CD4-positive, alpha-beta T cell treated with Interleukin-12 subunit alpha and Interleukin-12 subunit beta, for 1 hour (primary cell): Measurements from ENCODE around the gene CCM2.
"Not testable (repeated sequence)": the region's sequence is repeated elsewhere in the genome, so short reads cannot be mapped to it uniquely, and the experiment has no call there.

Experiments used
- DNase-seq: peaks from one replicate; pipeline ENCODE4 v3.0.0-alpha.2; 2020

CCM2 gene

DNA sequence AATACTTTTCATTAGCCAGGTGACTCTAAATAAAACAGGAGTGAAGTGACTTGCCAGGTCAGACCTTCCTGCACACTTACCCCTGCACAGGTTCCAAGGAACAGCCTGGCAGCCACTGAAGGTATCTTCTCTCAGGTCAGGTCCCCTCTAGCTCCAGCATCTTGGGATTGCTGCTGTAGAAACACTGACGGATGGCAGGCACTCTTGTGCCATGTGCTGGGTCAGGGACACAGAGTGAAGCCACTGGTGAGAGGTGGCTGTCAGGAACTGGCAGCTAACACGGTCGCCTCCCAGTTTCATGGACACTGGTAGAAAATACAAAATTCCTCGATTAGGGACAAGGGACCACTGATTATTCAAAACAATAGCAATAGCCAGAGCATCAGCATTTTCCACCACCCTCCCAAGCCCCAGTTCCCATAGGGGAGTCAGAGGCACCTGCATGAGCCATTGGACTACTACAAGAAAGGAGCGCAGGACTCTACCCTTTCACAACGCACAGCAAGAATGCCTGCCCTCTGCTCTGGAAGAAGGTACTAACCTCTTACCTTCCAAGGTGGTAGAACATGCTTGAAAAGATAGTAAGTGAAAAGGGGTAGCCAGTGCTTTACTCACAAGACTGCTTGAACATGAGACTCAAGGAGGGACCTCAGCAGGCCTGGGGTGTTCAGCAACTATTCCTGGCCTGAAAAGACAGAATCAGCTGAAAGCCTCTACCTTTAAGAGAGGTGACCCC, 16.1 kb upstream of the CCM2 start:
- DNase-seq = no peak

- DNase-seq = no peak
Observed at GRCh38 chr7:44984478-44984758, 15.6 kb upstream of the CCM2 start.

DNA sequence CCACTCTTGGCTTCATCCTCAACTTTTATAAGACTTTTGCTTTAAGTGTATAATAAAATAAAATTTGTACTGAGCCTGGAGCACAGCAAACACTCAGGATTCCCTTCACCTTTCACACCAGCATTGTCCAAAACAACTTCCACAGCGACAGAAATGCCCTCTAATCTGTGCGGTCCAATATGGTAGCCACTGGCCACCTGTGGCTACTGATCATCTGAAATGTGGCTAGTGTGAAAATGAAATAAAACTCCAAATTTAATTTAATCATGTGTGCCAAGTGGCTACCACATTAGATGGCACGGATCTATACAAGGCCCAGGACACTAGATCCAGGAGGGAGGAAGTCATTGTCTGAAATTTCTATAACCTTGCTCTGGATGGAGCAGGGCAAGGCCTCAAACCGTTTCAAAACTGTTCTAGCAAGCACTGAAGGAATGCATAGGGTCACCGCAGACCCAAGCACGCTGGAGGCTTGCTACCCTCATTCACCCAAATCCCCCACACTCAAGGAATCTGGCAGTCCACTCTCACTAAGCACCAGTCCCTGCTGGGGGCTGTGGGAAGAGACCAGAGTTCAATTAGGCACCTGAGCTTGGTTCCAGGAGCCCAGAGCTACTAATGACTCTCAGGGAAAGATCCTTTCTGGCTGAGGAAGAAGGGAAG, 14.8 kb upstream of the CCM2 start:
- no peak for DNase-seq

- no peak for DNase-seq
Observed at GRCh38 chr7:44985900-44986217, 14.1 kb upstream of the CCM2 start.

- DNase-seq = peak; percentile 94
Observed at GRCh38 chr7:44986218-44987053, 13.6 kb upstream of the CCM2 start.

DNA sequence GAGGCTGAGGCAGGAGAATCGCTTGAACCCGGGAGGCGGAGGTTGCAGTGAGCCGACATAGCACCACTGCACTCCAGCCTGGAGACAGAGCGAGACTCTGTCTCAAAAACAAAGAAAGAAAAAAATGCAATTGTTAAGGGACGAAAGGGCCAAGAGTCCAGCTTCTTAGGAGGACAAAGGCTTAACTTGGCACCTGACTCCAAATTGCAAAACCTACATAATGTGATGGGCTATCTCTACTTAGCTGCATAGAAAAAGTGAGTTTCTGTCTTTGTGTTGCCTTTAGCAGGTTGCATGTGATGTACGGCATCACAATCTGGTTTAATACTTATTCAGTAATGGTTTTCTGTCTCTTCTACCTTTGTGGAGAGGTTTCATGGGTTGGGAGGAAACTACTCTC, 12.5 kb upstream of the CCM2 start:
- DNase-seq = no peak

DNA sequence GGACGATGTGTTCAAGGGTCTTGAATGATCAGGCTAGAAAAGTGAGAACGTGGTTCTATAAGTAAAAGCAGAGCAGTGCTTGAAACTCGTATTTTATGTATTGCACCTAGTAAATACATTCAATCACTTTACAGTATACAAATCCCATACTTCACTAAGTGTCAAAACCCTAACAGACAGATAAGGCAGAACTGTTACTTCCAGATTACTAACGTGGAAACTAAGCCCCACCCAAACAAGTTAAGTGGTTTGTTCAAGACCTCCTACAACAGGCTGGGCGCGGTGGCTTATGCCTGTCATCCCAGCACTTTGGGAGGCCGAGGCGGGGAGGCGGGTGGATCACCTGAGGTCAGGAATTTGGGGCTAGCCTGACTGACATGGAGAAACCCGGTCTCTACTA, 12.0 kb upstream of the CCM2 start:
- DNase-seq = no peak

GRCh38 chr7:44988701-44989100, 11.3 kb upstream of the CCM2 start:
- no peak for DNase-seq

GRCh38 chr7:44989132-44989531, 10.9 kb upstream of the CCM2 start:
- no peak for DNase-seq

DNA sequence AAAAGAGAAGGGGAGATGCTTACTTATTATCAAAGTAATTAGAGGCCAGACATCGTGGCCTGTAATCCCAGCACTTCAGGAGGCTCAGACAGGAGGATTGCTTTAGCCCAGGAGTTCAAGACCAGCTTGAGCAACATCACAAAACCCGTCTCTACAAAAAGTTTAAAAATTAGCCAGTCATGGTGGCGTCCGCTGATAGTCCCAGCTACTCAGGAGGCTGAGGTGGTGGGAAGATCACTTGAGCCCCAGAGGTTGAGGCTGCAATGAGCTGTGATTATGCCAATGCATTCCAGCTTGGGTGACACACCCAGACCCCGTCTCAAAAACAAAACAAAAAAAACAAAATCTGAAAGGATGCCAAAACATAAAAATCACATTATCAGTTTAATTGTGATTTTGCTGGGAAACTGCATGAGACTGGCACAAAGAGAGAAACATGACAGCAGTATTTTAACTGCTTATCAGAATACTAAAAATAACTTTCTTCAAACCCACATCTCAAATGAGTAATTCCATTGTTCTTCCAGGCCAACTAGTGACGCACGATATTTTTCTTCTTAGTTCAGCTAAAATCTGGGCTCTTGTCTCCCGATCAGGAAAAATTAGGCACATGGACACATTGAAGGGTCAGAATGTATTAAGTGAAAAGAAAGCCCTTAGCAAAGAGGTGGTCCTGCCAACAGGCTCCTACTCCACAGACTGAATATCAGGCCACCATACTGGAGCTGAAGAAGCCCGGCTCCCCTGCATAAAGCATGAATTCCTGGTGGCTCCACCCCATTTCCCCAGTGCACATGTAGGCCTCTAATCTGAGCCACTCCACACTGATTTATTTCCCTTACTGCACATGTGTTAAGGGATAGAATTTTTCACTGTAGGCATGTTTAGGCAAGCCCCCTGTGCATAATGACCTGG, 9.6 kb upstream of the CCM2 start:
- DNase-seq = no peak

DNA sequence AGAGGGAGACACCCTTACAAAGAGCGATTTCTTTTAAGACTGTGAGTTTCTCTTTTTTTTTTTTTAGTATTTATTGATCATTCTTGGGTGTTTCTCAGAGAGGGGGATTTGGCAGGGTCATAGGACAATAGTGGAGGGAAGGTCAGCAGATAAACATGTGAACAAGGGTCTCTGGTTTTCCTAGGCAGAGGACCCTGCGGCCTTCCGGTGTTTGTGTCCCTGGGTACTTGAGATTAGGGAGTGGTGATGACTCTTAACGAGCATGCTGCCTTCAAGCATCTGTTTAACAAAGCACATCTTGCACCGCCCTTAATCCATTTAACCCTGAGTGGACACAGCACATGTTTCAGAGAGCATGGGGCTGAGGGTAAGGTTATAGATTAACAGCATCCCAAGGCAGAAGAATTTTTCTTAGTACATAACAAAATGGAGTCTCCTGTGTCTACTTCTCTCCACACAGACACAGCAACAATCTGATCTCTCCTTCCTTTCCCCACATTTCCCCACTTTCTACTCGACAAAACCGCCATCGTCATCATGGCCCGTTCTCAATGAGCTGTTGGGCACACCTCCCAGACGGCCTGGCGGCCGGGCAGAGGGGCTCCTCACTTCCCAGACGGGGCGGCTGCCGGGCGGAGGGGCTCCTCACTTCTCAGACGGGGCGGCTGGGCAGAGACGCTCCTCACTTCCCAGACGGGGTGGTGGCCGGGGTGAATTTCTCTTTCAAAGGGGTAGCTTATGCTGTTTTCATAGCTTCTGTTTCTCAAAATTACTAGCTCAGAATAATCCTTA, 7.8 kb upstream of the CCM2 start:
- DNase-seq = not testable (repeated sequence)

DNA sequence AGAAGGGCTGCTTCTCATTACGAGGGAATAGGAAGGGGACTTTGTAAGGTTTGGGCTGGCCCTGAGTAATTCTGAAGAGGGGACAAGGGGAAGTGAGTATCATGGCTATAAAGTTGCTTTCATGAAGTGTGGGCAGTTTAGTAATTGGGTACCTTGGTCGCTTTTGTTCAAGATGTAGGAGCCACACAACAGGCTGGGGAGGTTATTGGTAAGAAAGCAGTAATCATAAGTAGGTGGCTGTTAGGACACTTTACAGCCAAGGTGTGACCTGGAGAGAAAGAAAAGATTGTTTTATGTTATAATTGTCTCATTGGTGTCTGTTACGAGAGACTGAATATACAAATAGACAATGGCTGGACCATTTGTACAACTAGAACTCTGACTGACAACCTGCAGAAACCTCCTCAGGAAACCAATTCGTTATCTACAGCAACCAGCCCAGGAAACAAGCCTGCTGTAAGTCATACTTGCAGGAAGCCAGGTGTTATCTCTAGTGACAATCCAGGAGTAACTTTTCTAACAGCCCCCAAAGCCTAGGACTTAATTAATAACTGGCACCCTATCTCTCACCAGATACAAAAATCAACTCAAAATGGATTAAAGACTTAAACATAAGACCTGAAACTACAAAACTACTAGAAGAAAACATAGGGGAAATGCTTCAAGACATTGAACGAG, 5.0 kb upstream of the CCM2 start:
- DNase-seq = peak; percentile 52

GRCh38 chr7:44995555-44996493, 4.2 kb upstream of the CCM2 start:
- DNase-seq = peak; percentile 54

GRCh38 chr7:44998153-44998871, 1.7 kb upstream of the CCM2 start:
- DNase-seq = no peak

- DNase-seq = peak; percentile 99
Observed at GRCh38 chr7:44999245-45000092, 532 bp upstream of the CCM2 start.

GRCh38 chr7:45001138-45001694, 1.2 kb downstream of the CCM2 start:
- peak; percentile 73 for DNase-seq

DNA sequence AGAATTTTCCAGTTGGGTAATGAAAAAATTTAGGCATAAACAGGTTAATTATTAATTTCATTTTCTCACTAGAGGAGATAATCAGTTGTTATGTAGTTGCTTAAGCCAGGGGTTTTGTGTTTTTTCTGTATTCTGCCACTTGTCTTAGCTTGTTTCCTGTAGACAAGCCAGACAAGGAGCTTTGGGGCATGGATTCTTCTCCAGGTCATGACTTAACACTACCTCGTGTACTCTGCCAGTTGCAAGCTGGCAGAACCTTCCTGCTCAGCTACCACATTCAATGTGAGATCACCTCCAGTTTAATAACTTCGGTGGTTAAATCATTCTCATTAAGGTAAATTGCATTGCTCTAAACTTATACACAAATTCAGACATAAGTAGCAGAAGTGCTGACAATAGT, 1.8 kb downstream of the CCM2 start:
- DNase-seq = no peak

DNA sequence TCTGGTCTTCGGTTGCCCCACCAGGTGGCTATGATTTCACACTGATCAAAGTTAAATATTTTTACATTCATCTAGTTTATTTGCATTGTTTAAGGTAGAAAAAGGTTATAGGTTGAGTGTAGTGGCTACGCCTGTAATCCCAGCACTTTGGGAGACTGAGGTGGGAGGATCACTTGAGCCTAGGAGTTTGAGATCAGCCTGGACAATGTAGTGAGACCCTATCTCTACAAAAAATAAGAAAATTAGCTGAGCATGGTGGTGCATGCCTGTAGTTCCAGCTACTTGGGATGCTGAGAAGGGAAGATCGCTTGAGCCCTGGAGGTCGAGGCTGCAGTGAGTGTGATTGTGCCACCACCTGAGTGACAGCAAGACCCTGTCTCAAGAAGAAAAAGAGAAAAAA, 3.8 kb downstream of the CCM2 start:
- DNase-seq = no peak

DNA sequence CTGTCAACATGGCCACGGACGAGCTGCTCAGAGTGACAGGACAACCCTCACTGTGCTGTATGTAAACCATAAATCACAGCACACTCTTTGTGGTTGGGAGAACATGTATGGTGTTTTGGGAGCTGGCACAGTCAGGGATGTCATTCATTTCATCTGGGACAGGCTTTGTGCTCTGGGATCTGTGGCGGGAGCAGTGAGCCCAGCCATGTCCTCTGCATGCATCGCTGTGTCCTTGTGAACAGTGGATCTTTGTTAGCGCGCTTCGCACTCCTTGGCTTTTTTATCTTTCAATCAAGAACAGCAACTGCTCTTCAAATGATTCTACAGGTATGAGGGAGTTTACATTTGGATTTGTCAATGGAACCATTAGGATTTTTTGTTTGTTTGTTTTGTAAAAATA, 7.1 kb downstream of the CCM2 start:
- DNase-seq = no peak
